Fibroblast of pulmonary artery (primary cell): ENCODE results near the gene ACADL.

Experiments used
- DNase-seq: peaks from one replicate; pipeline ENCODE4 v3.0.0-alpha.2; 2010; ENCODE audit warnings: low read depth
- H3K4me3 ChIP-seq: replicated peaks from 2 replicates; pipeline ENCODE4 v1.5.1; 2011; ENCODE audit warnings: low read depth, mild to moderate bottlenecking, control low read depth, low read length, moderate library complexity
- TF ChIP-seq, protein P1 (sequence below): IDR thresholded peaks from 2 replicates; pipeline ENCODE4 v1.5.1; 2011; ENCODE audit warnings: mild to moderate bottlenecking, control low read depth, low read length, inconsistent platforms; ENCODE audit errors: missing control alignments

ACADL gene

DNA sequence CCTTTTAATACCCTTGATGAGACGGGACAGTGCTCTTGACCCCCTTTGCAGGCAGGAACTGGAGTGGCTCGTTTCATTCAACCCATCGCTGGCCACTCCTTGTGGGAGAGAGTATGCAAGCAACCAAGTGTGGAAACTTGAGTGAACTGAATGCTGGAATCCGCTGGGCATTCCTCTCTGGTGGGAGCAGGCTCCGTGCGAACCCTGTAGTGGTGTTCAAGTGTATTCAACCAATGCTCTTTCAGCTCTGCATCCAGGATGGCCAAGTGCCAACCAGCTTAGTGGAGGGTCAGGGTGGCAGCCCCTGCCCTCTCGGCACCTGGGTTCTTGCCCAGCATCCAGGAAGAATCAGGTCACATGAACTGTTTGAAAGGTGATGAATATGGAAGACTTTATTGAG is 3.3 kb upstream of the ACADL start:
- no peak overlapping the region for H3K4me3 ChIP-seq
- TF ChIP-seq, protein P1, sequence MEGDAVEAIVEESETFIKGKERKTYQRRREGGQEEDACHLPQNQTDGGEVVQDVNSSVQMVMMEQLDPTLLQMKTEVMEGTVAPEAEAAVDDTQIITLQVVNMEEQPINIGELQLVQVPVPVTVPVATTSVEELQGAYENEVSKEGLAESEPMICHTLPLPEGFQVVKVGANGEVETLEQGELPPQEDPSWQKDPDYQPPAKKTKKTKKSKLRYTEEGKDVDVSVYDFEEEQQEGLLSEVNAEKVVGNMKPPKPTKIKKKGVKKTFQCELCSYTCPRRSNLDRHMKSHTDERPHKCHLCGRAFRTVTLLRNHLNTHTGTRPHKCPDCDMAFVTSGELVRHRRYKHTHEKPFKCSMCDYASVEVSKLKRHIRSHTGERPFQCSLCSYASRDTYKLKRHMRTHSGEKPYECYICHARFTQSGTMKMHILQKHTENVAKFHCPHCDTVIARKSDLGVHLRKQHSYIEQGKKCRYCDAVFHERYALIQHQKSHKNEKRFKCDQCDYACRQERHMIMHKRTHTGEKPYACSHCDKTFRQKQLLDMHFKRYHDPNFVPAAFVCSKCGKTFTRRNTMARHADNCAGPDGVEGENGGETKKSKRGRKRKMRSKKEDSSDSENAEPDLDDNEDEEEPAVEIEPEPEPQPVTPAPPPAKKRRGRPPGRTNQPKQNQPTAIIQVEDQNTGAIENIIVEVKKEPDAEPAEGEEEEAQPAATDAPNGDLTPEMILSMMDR = no peak
- DNase-seq = no peak

GRCh38 chr2:210227290-210228088 is 2.2 kb upstream of the ACADL start:
- H3K4me3 ChIP-seq = no peak overlapping the region
- TF ChIP-seq, protein P1 = no peak
- DNase-seq = no peak

- DNase-seq = no peak
- TF ChIP-seq, protein P1 = no peak
Measured at GRCh38 chr2:210226223-210226622, 976 bp upstream of the ACADL start.

GRCh38 chr2:210224591-210224940 is 681 bp downstream of the ACADL start:
- H3K4me3 ChIP-seq = peak overlapping the region; percentile 51
- peak; percentile 2 for DNase-seq
- TF ChIP-seq, protein P1 = no peak

More at GRCh38 chr2:210226223-210226622, 976 bp upstream of the ACADL start:
- no peak overlapping the region for H3K4me3 ChIP-seq

- no peak overlapping the region for H3K4me3 ChIP-seq
- TF ChIP-seq, protein P1 = no peak
- DNase-seq = no peak
Measured at GRCh38 chr2:210215120-210215519, 10.1 kb downstream of the ACADL start.

DNA sequence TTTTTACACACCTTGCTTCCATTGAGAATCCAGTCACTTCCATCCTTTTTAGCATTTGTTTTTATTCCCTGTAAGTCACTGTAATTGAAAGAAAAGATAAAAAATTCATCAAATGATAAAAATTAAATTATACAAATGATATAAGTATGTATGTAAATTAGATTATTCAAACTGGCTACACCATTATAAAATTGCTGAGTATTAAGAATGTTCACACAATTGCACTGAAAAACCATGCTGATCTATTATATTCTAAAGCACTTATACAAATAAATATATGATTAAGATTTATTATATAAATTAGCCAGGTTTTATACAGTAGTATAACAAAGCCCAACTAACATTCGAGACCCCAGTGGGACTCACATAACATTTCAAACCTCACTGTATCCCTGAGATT is 15.1 kb downstream of the ACADL start:
- no peak for DNase-seq
- H3K4me3 ChIP-seq = no peak overlapping the region
- TF ChIP-seq, protein P1 = no peak

GRCh38 chr2:210207929-210208328 is 17.3 kb downstream of the ACADL start:
- DNase-seq = no peak
- TF ChIP-seq, protein P1 = no peak

More at GRCh38 chr2:210207929-210208328, 17.3 kb downstream of the ACADL start:
- H3K4me3 ChIP-seq = no peak overlapping the region
